ENCODE data around the gene ITM2C.

ITM2C gene

GRCh38 chr2:230914886-230915285 is 50.1 kb downstream of the ITM2C start:
- H3K27me3 ChIP-seq (ENCODE audit: insufficient read depth, poor library complexity, severe bottlenecking) = no peaks in the 10 kb centered on the region
- DNase-seq (ENCODE audit: low read depth in 1 of 2, low spot score in 1 of 2) = no peak
- TF ChIP-seq CTCF (IDR thresholded peaks at IDR 0.05; ENCODE audit: insufficient read depth, low read length) (no peak), SPI1 (IDR thresholded peaks at IDR 0.05; ENCODE audit: borderline replicate concordance, low read depth) (no peak), GABPA (IDR thresholded peaks at IDR 0.05; ENCODE audit: low read depth) (no peak), POLR2AphosphoS5 (IDR thresholded peaks at IDR 0.05; ENCODE audit: low read depth) (no peak), REST (IDR thresholded peaks at IDR 0.05; ENCODE audit: insufficient replicate concordance, low read depth) (no peak)
- H3K27ac ChIP-seq (replicated peaks) = no peak overlapping the region
- H3K4me3 ChIP-seq (replicated peaks; ENCODE audit: insufficient read depth, low read length) = no peak overlapping the region

- Histone ChIP-seq H3K27me3 (ENCODE audit: insufficient read depth, poor library complexity, severe bottlenecking) (no peaks in the 10 kb centered on the region), H3K4me3 (replicated peaks; ENCODE audit: insufficient read depth, low read length) (no peak overlapping the region), H3K27ac (replicated peaks) (no peak overlapping the region)
- DNase-seq (ENCODE audit: low read depth in 1 of 2, low spot score in 1 of 2) = no peak
- TF ChIP-seq CTCF (IDR thresholded peaks at IDR 0.05; ENCODE audit: insufficient read depth, low read length) = no peak
- no peak for TF ChIP-seq POLR2AphosphoS5 (IDR thresholded peaks at IDR 0.05; ENCODE audit: low read depth)
- no peak for TF ChIP-seq REST (IDR thresholded peaks at IDR 0.05; ENCODE audit: insufficient replicate concordance, low read depth)
- no peak for TF ChIP-seq GABPA (IDR thresholded peaks at IDR 0.05; ENCODE audit: low read depth)
- TF ChIP-seq SPI1 (IDR thresholded peaks at IDR 0.05; ENCODE audit: borderline replicate concordance, low read depth) = no peak
Observed at GRCh38 chr2:230915319-230915718, 50.6 kb downstream of the ITM2C start.

GRCh38 chr2:230916218-230916617 is 51.5 kb downstream of the ITM2C start:
- Histone ChIP-seq H3K4me3 (replicated peaks; ENCODE audit: insufficient read depth, low read length) (no peak overlapping the region), H3K27ac (replicated peaks) (no peak overlapping the region), H3K27me3 (ENCODE audit: insufficient read depth, poor library complexity, severe bottlenecking) (no peaks in the 10 kb centered on the region)
- TF ChIP-seq SPI1 (IDR thresholded peaks at IDR 0.05; ENCODE audit: borderline replicate concordance, low read depth) (no peak), POLR2AphosphoS5 (IDR thresholded peaks at IDR 0.05; ENCODE audit: low read depth) (no peak), GABPA (IDR thresholded peaks at IDR 0.05; ENCODE audit: low read depth) (no peak), REST (IDR thresholded peaks at IDR 0.05; ENCODE audit: insufficient replicate concordance, low read depth) (no peak), CTCF (IDR thresholded peaks at IDR 0.05; ENCODE audit: insufficient read depth, low read length) (no peak)
- no peak for DNase-seq (ENCODE audit: low read depth in 1 of 2, low spot score in 1 of 2)
